HG02763 (cell line): ENCODE measurements around the gene PLXNA4.
"Not testable (repeated sequence)": the region's sequence is repeated elsewhere in the genome, so short reads cannot be mapped to it uniquely, and the experiment has no call there.

Source experiments
- ATAC-seq: cut with Tn5 transposase; IDR thresholded peaks from one replicate; pipeline ENCODE4 v1.9.1; 2021; ENCODE audit warnings: mild to moderate bottlenecking, moderate library complexity; ENCODE audit not compliant: unreplicated experiment

PLXNA4 gene

DNA sequence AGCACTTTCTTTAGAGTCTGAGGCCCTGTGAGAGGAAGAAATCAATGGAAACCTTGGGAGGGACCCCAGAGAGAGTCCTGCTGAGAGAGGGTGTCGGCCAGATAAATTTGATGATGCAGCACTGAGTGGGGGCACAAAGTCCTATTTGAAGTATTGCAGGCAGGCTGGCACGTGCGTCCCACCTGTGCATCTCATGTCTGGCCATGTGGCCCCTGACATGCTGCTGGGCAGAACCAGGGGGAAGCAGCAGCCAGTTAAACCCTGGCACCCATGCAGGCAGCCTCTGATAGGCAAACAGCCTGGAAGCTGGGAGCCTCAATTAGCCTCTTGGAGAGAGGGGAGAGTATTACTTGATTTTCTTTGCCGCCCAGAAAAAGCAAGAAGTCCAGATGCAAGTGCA is 180.9 kb downstream of the PLXNA4 start:
- no peak for ATAC-seq

DNA sequence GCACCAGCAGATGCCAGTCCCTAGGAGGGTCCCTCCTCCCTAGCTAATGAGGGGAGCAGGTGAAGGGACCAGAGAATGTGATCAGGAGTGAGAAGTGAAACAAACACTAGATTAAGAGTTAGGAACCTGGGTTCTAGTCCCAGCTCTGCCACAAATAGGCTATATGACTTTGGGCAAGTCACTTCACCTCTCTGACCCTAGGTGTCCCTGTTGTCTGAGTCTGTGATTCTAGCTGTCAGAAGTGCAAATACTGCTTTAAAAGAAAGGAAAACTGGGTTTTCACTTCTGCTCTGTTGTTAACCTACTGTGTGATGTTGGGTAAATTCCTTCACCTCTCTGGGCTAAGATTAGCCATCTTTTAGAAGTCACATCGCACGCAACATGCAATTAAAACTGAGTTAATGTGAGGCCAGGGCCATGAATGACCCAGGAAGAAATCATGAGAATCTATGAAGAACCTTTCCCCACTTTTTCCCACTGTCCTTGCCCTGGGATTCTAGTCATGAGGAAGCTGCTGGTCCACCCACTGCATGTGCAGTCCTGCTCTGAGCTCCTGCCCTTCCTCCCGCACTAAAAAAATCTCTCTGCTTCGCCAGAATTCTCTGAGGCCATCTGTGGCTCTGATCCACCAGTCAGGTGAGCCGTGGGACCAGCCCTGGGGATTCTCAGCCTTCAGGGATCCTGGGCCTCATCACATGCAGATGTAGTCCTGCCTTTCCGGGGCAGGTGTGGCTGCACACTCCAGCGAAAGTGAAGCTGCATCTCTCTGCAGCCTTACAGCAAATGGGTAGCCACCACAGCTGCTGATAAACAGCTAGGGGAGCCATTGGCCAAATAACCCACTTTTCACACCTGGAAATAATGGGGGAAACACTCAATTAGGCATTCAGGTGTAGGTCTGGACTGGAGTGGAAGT is 181.7 kb downstream of the PLXNA4 start:
- ATAC-seq, result no peak

DNA sequence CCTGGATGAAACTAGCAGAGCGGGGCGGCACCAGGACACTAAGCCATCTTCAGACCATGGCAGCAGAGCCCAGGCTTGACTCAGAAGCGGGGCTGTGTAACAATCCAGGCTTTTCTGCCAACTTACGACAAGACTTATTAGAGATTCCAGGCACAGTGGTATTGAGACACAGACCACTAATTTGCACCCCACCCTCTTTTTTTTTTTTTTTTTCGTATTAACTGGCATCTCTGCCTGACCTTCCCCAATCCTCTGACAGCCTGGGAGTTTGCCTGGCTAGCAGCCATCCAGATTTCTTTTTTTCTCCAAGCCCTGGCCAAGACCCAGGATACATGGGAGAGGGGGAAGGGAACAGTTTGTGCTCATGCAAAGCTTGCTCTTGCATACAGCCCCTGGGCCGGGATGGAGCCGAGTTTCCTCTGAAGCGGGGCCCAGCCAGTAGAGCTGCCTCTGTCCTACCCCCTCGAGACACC is 182.4 kb downstream of the PLXNA4 start:
- ATAC-seq, result no peak

DNA sequence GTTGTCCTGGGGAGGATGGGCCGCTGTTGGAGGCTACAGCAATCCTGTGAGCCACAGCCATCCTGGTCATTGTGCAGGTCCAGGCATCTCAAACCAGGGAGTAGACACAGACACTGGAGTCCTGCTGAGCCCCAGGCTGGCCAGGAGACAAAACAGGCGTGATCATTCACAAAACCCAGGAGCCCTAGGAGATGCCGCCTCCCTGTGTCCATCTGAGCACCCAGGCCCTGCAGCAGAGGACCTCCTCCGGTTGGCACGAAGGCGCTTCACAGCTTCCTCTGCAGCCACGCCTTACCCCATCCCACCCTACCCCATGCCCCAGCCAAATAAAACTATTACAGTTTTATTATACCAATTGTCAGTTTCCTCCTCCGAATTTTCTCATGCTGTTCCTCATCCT is 183.6 kb downstream of the PLXNA4 start:
- no peak for ATAC-seq

DNA sequence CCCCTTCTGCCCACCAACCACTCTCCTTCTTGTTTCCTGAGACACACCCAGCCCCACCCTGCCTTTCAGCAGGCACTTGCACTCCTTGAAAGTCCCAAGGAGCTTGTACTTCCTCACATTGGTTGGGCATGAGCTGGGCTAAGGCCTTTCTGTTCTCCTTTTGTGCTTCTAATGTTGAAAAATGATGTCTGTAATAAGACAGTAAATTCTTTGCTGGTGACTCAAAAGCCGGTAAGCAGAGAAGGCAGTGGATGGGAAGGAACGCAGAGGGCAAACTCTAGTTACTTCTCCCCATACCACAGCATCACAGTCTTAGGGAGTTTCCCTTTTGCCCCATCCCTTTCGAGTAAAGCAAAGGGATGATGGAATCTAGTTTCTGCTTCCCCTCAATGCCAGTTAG is 185.6 kb downstream of the PLXNA4 start:
- ATAC-seq, result no peak

DNA sequence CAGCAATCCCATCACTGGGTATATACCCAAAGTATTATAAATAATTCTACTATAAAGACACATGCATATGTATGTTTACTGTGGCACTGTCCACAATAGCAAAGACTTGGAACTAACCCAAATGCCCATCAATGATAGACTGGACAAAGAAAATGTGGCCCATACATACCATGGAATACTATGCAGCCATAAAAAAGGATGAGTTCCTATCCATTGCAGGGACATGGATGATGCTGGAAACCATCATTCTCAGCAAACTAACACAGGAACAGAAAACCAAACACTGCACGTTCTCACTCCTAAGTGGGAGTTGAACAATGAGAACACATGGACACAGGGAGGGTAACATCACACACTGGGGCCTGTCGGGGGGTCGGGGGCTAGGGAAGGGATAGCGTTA is 186.2 kb downstream of the PLXNA4 start:
- ATAC-seq, result not testable (repeated sequence)

DNA sequence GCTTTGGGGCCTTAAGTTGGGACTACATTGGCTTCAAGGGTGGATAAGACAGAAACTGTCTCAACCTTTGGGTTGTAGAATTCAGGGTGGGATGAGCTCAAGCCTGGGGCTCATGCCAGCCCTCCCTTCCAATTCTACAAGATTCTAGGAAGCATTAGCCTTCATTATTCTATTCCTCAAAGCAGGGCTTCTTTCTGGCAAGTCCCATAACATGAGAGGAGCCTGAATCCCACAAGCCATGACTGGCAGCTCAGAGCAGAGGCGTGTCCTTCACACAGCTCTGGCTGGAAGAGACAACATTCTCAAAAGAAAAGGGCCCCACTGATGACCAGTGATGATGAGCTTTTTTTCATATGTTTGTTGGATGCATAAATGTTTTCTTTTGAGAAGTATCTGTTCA is 187.6 kb downstream of the PLXNA4 start:
- ATAC-seq, result no peak

DNA sequence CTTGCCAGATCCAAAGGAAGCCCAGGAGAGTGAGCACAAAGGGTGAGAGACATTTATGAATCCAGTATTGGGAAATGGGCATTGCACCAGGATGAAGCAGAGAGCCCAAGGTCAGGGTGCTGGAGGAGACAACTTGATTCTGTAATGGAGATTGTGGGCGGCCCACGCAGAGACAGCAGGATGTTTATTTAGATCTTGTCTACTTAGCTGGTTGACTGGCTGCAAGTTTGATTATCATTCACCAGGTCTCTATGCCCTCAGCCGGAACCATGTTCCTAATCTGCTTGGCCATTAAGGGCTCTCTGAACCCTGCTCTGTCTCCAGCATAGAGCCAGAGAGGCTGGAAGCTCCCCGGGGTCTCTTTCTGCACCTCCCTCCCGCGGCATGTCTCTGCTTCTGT is 188.7 kb downstream of the PLXNA4 start:
- ATAC-seq, result no peak

DNA sequence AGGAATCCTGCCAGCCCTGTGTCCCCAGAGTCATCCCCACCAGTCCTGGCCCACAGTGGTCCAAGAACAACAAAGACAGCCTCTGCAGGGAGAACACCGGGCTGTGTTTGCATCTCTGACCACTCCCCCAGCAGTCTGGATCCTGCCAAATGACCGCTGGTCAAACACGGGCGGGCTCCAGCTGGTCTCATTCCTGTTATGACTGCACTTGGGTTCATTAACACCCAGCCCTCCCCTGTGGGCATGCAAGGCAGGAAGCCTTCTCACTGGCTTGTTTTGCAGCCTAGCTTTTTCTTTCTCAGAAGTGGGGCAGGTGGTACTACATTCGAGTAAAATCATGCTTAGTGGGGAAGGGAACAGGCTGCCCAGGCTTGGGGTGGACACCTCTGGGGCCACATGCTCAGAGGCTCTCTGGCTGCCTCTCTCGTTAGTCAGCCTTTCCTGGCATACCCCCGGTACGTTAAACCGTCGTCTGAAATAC is 190.0 kb downstream of the PLXNA4 start:
- no peak for ATAC-seq

DNA sequence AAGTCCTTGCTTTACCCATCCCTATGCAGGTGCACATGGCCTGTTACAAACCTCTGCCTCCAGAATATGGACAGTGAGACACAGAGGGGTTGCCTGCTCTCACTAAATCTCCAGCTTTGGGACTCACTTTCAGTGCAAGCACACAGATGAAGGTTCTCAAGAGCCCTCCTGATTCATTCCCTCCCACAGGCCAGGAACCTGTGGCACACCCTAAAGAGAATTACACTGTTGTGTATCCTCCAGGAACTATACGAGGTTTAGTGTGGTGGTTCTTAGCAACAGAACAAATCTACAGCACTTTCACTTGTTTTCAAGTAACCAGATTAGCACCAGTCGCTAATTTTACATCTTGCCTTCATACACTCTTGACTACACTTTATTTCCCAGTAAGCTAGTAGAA is 192.3 kb downstream of the PLXNA4 start:
- ATAC-seq, result no peak

DNA sequence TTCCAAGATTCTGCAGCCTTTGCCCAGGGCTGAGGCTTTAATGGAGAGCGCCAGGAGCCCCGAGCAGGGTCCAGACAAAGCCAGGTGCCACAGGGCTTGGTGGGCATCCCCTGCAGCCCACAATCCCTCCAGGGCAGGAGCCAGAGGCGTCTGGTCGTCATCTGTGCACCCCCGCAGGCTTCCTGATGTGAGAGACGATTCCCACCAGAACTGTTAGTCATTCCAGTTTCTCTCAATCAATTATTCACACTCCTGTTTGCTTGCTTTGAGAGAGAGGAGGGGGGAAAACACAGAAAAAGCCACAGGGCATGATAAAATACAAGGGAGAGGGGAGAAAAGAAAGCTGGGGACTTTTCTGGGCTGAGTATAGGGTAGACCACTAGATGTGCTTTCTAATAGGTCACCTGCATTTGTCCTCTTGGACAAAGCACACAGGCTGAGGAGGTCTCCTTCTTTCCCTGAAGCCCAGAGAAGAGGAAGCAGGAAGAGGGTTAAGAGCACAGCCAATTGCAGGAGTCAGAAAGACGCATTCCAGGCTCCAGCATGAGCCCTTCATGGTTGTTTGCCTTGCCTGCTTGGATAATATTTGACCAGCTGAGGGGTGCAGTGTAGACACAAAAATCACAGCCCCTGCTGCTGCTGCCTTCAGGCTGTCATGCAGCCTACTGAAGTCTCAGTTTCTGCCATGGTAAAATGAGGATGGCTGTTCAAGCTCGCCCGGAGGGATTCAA is 194.4 kb downstream of the PLXNA4 start:
- ATAC-seq, result no peak

DNA sequence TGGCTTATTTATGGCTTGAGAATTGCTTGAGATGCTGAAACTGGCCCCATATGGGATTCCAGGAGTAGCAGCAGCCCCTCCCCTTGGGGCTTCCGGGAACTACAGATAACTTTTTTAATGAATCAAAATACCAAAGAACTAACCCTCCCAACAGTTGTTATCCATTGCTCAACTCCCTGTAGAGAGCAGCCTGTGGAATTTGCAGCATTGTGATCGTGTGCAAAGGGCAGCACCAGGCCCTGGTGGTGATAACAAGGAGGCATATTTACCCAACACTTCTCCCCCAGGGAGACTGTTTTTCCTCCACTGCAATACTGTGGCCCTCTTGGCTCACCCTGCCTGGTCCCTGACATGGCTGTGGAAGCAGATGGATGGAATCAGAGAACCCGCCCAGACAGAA is 196.2 kb downstream of the PLXNA4 start:
- ATAC-seq, result no peak

DNA sequence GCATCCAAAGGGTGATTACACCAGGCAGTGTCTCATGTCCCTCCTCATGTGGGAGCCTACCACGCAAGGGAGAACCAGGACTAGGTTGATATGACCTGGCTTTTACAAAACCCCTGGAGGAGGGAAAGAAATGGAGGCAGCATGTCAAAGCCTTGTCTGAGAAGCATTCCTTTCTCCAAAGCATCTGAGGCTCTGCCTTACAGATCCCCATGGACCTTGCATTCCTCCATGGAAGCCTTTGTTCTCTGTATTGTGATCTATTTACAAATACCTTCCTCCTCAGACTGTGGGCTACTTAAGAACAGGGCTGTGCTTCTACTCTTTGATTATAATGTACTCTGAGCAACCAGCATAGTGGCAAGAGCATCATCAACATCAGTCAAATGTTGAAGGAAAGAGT is 197.0 kb downstream of the PLXNA4 start:
- no peak for ATAC-seq

DNA sequence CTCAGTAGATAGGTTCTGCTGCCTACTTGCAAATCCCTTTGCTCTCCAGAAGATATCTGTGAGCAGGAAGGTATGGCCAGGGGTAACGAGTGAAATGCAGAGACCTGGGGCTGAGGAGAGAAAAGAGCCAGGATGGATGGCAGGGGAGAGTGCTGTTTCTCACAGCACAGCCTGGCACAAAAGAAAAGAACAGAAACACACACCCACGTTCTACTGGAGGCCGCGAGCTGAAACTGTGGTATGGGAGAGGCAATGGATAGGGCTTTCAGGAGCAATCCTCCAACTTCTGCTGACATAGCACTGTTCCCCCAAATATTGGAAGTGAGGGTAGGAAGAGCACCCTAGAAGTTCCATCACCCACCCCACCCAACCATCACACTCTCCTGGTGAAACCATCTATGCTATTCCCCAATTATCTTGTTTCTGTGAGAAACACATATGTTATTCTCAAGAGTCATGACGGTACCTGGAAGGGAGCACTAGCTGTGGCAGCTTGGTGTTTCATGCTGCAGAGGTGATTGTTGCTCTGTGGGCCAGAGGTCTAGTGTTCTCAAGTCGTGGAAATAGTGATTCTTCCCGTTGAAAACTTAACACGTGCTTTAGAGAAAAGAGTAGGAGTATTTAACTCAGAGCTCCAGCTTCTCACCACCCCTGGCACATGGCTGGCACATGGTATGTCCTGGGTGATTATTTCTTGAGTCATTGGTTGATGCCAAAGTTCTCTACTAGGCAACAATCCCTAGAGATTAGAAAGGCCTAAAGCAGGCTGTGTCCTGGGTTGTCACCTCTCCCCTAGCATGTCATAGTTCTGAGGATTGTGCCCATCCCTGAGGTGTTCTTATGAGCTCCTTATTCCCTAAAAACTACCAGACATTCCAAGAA is 198.3 kb downstream of the PLXNA4 start:
- no peak for ATAC-seq

DNA sequence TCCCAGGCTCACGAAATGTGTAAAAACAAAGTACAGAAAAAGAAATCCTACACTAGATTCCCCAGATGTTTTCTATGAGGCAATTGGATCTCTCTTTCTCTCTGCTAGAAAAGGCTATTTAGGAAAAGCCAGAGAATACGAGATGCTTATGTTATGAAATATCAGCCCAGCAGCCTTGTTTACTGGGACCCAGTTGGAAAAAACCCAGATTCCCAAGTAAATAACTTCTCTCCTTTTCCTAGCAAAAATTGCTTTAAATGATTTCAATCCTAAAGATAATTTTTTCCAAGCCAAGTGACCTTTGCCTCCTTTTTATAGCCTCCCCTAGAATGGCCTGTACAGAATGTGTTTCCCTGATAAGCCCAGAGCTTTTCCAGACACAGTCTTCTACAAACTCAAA is 199.3 kb downstream of the PLXNA4 start:
- no peak for ATAC-seq

DNA sequence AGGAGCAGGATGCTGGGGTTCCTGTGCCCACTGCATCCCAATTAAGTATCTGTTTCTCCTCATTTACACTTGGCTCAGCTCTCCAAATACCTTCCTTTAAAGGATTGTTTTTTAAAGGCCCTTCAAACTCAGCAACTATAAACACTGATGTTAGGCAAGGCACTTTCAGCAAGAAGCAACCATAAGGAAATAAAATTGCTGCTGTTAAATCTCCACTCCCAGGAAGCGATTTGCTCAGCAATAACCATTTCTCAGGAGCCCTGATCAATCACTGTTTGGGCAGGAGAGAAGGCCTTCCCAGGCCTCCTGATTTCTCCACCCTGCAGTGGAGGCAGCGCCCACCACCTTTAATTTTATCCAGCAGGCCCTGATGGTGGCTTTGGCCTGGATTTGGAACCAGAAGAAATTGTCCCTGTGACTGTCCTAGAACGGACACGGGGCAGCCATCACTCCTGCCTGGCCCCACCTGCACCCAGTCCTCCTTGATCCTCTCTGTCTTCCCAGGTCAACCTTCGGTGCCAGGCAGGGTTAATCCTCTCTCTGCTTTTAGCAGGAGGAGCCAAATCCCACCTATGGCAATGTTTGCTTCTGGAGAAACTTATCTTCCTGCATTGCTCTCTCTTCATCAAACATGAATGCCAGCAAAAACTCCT is 199.8 kb downstream of the PLXNA4 start:
- ATAC-seq, result no peak

DNA sequence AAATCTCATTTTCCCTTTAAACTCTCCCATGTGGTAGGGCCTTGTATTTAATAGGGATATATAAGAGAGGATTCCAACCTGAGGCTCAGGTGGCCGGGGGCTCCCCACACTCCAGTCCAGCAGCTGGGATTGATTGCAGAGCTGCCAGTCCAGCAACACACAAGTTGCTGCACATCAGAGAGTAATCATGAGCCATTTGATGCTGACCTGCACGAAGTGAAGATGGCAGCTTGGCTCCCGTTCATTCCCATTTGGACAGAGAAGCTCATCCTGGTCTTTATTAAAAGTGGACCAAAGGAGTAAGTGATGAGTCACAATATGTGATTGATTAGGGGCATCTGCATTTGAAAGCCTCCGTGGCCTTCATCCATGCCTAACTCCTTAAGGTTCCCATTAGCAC is 202.4 kb downstream of the PLXNA4 start:
- no peak for ATAC-seq

DNA sequence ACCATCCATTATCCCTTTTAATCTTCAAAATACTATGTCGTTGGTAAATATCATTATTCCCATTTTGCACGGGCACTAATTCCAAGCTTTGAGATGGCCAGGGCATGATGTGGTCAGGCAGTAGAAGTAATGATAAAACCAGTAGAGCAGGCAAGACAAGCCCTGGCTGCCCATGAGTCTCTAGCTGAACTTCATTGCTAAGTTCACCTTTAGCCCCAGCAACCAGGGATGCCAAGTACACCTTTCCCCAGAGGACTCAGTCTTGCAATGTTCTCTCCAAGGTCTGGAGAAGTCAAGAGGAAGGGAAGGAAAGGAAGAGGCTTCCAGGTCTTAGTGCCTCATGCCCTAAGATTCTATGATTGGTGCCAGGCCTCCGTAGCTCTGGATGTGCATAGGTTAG is 203.2 kb downstream of the PLXNA4 start:
- ATAC-seq, result no peak

DNA sequence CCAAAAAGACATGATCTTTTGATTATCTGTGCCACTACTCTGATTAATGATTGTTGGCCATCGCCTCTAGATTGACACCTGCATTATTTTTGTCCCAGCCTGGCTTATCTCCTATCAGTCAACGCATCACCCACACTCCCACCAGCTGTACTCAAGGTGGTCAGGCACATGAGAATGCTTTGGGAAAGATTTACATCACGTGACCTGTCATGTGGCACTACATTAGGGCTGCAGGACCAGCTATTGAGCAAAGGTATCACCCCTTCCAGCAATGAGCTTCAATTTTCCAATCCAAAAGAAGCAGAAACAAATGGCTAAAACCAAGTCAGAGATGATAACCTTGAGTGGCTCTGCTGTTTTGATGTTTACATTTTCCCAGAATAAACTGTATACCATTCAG is 204.3 kb downstream of the PLXNA4 start:
- no peak for ATAC-seq

DNA sequence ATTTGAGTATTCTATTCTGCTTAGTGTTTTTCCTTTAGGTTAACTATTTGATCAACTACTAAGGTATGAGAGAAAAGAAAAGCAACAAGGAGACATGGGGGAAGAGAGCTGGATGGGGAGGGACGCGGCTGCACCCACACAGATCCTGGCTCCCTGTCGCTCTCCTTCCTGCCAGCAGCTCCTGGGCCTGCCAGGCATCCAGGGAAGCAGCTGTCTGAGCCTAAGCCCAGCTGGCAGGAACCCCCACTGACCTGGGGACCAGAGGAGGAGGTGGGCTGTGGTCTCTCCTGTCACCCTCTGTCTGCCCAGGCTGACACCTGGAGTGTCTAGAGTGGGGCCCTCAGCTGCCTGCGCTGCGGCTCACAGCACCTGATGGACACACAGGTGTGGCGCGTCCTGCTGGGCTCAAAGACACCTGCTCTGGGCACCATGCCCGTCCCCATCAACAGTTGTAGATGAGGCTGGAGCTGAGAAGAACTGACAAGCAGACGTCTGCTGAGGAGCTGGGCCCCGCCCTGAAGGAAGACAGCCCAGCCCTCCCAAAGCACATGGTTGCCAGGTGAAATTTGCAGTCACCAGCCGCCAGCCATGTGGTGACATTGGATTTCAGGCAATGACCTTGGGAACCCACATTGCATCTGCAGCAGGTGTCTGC is 207.9 kb downstream of the PLXNA4 start:
- no peak for ATAC-seq
